GM19023 (cell line): Measurements from ENCODE around the gene SUFU.
"Not testable (repeated sequence)": the region's sequence is repeated elsewhere in the genome, so short reads cannot be mapped to it uniquely, and the experiment has no call there.

Source experiments
- ATAC-seq: cut with Tn5 transposase; IDR thresholded peaks from one replicate; pipeline ENCODE4 v1.9.1; 2021; ENCODE audit warnings: mild to moderate bottlenecking, moderate library complexity; ENCODE audit not compliant: unreplicated experiment

The SUFU gene

DNA sequence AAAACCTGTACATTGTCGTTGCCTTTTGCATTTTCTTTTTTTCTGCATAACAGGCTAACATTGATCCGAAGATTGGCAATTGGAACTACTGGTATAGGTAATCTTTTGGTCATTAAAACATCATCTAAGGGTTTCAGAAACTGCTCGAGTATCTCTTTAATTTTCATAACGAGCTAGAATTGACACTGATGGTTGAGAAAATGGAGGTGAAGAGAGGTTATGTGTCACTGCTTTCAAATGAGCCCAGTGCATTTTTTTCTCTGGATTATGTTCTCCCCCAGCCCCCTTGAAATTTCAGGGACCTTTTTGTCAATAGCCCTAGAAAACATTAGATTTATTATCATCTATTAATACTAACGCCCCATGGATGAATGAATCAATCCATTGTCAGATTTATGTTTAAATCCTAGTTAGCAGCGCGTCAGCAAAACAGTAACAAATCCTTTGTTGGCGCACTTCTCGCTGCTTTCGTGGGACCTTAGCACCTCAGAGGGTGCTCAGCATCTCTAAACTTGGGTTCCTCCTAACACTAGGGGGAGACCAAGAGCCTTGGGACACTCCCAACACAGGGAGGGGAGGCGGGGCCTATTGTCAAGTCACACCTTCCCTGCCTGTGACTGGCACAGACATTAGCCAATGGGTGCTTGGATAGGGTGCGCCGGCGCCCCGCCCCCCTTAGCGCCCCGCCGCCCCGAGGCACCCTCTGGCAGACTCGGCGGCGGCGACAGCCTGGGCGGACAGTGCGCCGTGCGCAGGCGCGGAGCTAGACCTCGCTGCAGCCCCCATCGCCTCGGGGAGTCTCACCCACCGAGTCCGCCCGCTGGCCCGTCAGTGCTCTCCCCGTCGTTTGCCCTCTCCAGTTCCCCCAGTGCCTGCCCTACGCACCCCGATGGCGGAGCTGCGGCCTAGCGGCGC lies at the start of gene SUFU:
TSS of gene SUFU (plus strand) at position 709 of the 915 bp plus-strand sequence. CDS start at position 890, 181 bp downstream.
- ATAC-seq = peak; percentile 64

- ATAC-seq = not testable (repeated sequence)
These were observed 48.9 kb upstream of the SUFU start for GRCh38 chr10:102454662-102455487.

GRCh38 chr10:102455893-102456471 lies 47.8 kb upstream of the SUFU start:
- no peak for ATAC-seq

GRCh38 chr10:102457591-102458150 lies 46.1 kb upstream of the SUFU start:
- no peak for ATAC-seq

GRCh38 chr10:102458656-102459055 lies 45.1 kb upstream of the SUFU start:
- no peak for ATAC-seq

DNA sequence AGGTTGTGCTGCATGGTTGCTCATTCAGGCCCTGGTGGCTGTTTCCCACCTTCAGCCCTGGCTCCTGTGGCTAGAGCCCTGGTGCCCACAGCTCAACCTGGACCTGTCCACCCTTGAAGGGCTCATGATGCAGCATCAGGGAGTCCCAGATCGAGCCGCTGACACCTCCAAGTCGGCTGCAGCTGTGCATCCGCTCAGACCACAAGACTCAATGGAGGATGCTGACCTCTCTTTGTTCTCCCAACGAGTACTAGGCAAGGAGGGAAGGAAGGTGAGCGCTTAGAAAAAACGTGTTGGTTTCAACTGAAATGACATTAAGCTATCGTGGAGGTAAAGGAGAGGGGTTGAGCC lies 43.0 kb upstream of the SUFU start:
- peak; percentile 20 for ATAC-seq

- peak; percentile 92 for ATAC-seq
These were observed 42.4 kb upstream of the SUFU start for GRCh38 chr10:102461187-102462054.

- ATAC-seq = no peak
These were observed 41.2 kb upstream of the SUFU start for GRCh38 chr10:102462512-102463054.

DNA sequence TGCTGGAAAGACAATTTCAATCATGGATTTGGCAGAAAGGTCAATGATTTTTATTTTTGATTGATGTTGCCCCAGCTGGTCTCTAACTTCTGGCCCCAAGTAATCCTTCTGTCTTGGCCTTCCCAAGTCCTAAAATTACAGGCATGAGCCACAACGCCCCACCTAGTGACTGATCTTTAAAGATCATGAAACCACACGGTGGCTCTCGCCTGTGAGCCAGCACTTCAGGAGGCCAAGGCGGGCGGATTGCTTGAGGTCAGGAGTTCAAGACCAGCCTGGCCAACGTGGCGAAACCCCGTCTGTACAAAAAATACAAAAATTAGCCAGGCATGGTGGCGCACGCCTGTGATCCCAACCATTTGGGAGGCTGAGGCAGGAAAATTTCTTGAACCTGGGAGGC lies 39.8 kb upstream of the SUFU start:
- ATAC-seq = no peak

DNA sequence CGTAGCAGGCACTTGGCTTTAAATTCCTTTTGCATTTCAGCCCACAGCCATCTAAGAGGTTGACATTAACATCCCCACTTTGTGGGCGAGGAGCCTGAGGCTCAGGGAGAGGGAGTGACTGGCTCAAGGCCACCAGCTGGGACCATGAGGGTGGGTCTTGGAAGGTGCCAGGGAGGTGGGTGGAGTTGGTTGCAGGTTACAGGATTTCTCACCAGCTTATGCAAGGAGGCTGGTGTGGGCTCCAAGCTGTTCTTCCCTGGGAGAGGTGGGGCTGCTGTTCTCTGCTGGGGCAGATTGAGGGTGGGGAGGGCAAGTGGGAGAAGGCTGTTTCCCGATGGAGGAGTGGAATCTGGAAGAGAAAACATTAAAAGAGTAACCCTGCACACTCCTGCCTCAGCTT lies 38.3 kb upstream of the SUFU start:
- no peak for ATAC-seq

- no peak for ATAC-seq
These were observed 36.5 kb upstream of the SUFU start for GRCh38 chr10:102467318-102467717.

- ATAC-seq = no peak
These were observed 35.8 kb upstream of the SUFU start for GRCh38 chr10:102467971-102468438.

DNA sequence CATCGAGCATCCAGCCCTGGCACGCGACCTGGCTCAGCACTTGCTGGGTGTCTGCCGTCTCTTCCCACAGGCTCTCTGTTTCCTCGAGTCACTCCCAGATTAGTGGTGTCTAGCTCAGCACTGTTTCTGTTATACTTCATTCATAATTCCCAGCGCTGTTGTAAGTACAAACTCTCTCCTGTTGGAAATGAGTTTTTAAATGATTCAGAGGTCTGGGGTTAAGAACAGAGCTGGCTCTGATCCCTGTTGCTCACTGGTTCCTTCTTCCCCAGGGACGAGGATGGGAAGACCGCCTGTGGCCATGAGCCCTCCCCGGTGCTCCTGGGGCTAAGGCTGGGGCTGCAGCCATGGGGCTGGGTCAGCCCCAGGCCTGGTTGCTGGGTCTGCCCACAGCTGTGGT lies 35.1 kb upstream of the SUFU start:
- ATAC-seq = no peak

GRCh38 chr10:102470579-102471546 lies 32.9 kb upstream of the SUFU start:
- no peak for ATAC-seq

DNA sequence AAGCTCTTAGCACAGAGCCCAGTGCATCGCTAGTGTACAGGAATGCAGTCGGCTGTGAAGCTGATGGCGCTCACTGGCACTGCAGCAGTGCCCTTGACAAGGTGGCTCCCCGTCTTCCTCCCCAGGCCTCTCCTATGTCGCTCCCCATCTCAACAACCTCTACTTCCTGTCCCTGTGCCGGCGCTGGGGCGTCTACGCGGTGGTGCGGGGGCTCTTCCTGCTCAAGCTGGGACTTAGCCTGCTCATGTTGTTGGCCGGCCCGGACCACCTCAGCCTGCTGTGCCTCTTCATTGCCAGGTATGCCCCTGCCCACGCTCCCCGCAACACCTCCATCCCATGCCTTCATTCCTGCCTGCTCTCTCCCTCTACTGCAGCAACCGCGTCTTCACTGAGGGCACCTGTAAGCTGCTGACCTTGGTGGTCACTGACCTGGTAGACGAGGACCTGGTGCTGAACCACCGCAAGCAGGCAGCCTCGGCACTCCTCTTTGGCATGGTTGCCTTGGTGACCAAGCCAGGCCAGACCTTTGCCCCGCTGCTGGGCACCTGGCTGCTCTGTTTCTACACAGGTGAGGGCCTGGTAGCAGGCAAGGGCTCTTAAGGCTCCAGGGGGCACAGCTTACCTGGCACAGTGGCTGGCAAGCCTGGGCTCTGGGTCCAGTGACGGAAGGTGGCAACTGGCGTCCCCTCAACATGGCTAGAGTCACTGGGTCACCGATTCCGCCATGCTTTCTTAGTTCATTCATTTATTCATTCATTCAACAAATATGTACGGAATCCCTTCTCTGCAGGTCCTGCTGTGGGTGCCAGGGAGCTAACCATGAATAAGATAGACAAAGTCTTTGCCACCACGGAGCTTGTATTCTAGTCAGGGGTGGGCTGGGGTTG lies 30.1 kb upstream of the SUFU start:
- ATAC-seq = no peak

GRCh38 chr10:102475451-102476040 lies 28.2 kb upstream of the SUFU start:
- no peak for ATAC-seq

- ATAC-seq = no peak
These were observed 27.2 kb upstream of the SUFU start for GRCh38 chr10:102476466-102477141.
